Uterus (tissue), 2 donors: ENCODE measurements around the gene PREX1.

Experiments used
- POLR2A ChIP-seq, 2 donors: fragments of 450-650 bp; IDR thresholded peaks; one replicate each; pipeline ENCODE4 v1.6.1; 2016; ENCODE audit warnings: antibody characterized with exemption in 2 of 2, mild to moderate bottlenecking in 1 of 2, moderate library complexity in 1 of 2
- TF ChIP-seq, protein P1 (sequence below), 4 experiments: fragments of 200-600 bp in 2 of 4; fragments of 450-650 bp in 2 of 4; sonication (generic) in 2 of 4; IDR thresholded peaks; one replicate each; pipeline ENCODE4 v1.5.1; 2016 to 2019; ENCODE audit warnings: antibody characterized with exemption in 4 of 4, mild to moderate bottlenecking in 2 of 4, moderate library complexity in 1 of 4

DNA sequence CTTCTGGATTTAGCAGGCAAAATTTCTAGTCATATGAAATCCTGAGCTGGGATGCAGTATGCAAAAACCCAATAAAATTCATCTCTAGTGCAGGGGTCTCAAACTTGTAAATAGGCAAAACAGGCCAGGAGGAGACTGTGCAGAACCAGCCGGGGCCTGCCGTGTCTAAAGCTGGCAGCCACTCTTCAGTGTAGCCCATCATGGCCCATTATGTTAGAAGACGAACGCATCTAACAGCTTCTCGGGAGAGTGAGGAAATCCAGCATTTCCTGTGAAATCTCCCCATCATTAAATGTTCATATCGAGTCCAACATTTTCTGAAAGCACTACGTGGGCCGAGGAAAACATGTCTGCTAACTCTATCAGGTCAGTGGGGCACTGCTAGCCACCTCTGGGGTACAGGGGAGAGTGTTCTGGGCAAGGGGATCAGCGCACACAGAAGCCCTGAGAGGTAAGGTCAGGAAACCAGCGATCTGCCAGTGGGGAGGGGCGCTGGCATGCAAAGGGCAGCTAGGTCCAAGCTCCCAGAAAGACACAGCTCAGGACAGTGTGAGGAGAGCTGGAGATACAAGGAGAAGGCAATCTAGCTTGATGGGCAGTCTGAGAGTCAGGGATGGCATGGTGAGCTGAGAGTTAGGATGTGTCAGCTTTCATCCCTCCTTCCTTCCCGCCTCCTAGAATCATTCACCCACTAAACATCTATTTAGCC is 144.2 kb downstream of the PREX1 start:
- TF ChIP-seq, protein P1, sequence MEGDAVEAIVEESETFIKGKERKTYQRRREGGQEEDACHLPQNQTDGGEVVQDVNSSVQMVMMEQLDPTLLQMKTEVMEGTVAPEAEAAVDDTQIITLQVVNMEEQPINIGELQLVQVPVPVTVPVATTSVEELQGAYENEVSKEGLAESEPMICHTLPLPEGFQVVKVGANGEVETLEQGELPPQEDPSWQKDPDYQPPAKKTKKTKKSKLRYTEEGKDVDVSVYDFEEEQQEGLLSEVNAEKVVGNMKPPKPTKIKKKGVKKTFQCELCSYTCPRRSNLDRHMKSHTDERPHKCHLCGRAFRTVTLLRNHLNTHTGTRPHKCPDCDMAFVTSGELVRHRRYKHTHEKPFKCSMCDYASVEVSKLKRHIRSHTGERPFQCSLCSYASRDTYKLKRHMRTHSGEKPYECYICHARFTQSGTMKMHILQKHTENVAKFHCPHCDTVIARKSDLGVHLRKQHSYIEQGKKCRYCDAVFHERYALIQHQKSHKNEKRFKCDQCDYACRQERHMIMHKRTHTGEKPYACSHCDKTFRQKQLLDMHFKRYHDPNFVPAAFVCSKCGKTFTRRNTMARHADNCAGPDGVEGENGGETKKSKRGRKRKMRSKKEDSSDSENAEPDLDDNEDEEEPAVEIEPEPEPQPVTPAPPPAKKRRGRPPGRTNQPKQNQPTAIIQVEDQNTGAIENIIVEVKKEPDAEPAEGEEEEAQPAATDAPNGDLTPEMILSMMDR (IDR thresholded peaks at IDR 0.05): no peak
- TF ChIP-seq POLR2A (IDR thresholded peaks at IDR 0.05): no peak
